Germinal center (tissue), 1 donor: Measurements from ENCODE around the gene OR10H3.
"Not testable (repeated sequence)": the region's sequence is repeated elsewhere in the genome, so short reads cannot be mapped to it uniquely, and the experiment has no call there.

Experiments
- DNase-seq: peaks from one replicate; pipeline ENCODE4 v3.0.0; 2012; ENCODE audit warnings: mixed read lengths, low spot score

OR10H3 gene

DNA sequence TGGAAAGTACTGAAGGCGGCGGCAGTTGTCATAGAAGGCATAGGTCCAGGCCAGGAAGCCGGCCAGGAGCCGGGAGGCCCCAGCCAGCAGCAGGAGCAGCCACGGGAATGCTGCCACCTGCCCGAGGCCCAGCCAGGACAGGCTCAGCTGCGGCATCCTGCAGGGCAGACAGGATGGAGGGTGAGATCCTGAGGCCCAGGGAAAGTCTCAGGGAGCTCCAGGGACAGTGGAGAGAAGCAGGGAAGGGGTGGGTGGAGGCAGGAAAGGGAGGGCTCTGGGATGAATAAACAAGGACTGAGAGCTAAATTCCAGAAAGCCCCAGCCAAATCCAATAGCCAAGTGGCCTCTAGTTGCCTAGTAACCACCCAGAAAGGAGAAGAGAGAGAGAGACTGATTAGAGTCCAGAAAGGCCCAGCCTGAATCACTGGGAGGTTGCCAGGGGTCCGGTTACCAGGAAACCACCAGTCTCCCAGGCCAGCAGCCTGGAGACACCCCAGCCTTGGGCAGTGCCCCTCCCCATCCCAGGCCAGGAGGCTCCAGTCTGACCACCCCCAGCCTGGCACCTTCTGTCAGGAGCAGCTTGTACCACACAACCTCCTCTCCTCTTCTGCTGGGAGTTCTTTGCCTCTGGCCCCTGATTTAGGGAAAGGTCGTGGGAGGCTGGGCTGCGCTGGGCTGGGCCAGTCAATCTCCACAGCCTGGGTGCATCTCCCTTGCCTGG lies 42.1 kb downstream of the OR10H3 start:
- no peak for DNase-seq

DNA sequence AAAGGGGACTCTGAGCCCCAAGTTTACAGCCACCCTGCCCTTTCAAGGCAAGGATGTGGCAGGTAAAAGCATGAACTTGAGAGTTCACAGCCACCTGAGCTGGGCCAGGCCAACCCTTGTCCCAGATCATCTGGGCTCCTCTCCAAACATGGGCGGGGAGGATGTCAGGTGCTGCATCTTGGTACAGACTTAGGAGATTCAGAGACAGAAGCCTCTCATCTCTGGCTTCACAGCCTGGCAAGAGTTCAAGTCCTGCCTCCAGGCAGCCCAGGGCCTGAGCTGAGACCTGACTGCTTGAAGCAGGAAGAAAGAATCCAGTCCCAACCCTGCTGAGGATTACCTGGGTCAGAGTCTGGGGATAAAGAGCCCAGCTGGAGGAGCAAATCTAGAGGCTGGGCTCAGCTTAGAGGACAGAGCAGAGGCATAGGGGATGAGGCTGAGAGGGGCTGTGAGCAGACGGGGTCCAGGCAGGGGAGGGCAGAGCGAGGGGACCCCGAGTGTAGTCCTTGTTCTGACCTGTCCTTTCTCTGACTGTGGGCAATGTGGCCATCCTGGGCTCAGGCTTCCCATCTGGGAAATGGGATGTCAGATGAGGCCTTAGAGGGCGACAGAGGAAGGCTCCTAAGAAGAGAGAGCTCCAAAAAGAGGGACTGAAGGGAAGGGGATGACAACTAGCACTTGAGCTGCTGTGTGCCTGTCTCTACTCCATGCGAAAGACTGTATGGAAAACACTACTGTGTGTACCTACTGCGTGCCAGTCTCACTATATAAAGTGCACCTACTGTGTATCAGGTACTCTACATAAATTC lies 43.0 kb downstream of the OR10H3 start:
- DNase-seq: no peak

DNA sequence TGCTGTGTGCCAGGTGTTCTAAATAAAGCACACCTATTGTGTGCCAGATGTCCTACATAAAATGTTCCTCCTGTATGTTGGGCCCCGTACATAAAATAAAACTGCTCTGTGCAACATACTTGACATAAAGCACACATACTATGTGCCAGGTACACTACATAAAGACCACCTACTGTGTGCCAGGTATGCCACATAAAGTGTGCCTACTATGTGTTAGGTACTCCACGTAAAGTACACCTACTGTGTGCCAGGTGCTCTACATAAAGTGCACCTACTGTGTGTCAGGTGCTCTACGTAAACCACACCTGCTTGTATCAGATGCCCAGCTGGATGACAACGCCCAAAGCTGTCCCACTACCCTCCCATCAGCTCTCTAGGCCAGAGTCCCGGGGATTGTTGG lies 43.9 kb downstream of the OR10H3 start:
- no peak for DNase-seq

DNA sequence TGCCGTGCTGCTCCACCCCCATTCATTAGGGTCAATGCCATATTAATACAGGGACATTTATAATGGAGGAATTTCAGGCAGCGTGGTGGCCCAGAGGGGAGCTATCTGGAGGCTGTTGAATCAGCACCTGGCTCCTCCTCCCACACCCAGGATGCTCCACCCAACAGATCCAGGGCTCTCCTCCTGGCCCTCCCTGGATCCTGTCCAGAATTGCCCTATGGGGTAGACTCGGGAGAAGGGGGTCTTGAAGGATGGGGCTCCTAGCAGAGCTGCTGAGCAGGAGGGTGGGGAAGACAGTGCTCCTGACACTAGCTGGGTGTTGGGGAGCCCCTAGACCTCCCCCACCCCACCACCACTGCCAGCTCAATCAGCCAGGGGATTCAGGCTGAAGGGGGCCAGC lies 44.4 kb downstream of the OR10H3 start:
- DNase-seq: no peak

GRCh38 chr19:15782896-15783295 lies 45.1 kb downstream of the OR10H3 start:
- DNase-seq: not testable (repeated sequence)

- DNase-seq: no peak
Observed at GRCh38 chr19:15787611-15788155, 49.9 kb downstream of the OR10H3 start, which contains the start of gene OR10H5. Gene OR10H5 (plus strand): TSS chr19:15787661. CDS start chr19:15794049, 6,388 bp downstream.

DNA sequence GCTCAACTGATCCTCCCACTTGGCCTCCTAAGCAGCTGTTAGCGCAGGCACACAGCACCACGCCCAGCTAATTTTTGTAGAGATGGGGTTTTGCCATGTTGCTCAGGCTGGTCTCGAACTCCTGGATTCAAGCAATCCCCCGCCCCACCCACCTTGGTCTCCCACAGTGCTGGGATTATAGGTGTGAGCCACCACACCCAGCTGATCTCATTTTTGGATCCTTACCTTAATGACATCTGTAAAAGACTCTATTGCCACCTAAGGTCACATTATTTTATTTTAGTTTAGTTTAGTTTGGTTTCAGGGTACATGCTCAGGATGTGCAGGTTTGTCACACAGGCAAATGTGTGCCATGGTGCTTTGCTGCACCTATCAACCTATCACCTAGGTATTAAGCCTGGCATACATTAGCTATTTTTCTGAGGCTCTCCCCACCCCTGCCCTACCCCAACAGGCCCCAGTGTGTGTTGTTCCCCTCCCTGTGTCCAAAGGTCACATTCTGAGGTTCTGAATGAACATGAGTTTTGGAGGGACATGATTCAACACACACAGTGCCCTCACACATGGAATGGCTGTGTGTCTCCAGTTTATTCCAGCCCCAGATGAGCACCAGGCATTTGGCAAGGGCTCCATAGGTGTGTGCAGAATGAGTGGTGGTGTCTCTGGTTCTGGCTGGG lies 50.9 kb downstream of the OR10H3 start:
- DNase-seq: no peak

DNA sequence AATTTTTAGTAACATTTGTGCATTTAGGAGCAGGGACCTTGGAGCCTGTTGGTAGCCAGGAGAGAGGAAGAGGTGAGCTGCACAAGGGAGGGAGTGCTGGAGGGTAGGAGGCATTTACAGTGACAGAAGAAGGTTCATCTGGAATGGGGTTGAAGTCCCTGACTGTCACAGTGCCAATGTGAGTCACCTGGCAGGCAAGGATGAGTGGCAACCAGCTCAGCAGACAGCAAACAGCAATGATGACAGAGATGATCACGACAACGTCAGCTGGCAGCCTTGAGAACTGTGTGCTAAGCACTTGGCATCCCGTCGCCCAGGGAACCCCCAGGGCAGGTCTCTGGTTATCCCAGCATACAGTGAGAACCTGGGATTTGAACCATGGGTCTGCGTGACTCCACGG lies 52.3 kb downstream of the OR10H3 start:
- DNase-seq: no peak
